Esophagus squamous epithelium (tissue), 5 donors: ENCODE data around the gene MOGAT1. TPM values are rescaled to one million over a fixed set of nuclear protein-coding genes. Genes with fewer than 3 reads are reported as not detected.

ENCODE experiments used
- DNase-seq: peaks from one replicate; lab custom pipeline; 2025; lab: John Stamatoyannopoulos, UW
- H3K27ac ChIP-seq, 4 donors: fragments of 200-600 bp; sonication (generic); one replicate each; pipeline ENCODE4 v1.5.1; 2016 to 2019; ENCODE audit warnings: mild to moderate bottlenecking in 1 of 4
- H3K27me3 ChIP-seq, 4 donors: fragments of 200-600 bp; sonication (generic); 1 replicate in 3 of 4; 2 replicates in 1 of 4; pipeline versions ENCODE4 v1.5.1 to v1.6.0; 2017 to 2021; ENCODE audit warnings: antibody characterized with exemption in 1 of 4
- H3K36me3 ChIP-seq, 3 donors: fragments of 200-600 bp; sonication (generic); one replicate each; pipeline ENCODE4 v1.5.1; 2016 to 2019
- H3K4me1 ChIP-seq, 3 donors: fragments of 200-600 bp; sonication (generic); one replicate each; pipeline ENCODE4 v1.5.1; 2017 to 2019
- H3K4me3 ChIP-seq, 4 donors: fragments of 200-600 bp; sonication (generic); 1 replicate in 3 of 4; 2 replicates in 1 of 4; pipeline ENCODE4 v1.5.1; 2016 to 2019; ENCODE audit warnings: mild to moderate bottlenecking in 2 of 4, moderate library complexity in 1 of 4
- H3K9me3 ChIP-seq, 3 donors: fragments of 200-600 bp; sonication (generic); one replicate each; pipeline ENCODE4 v1.5.1; 2016 to 2019
- POLR2A ChIP-seq, 4 donors: fragments of 450-650 bp; IDR thresholded peaks; one replicate each; pipeline ENCODE4 v1.6.1; 2017; ENCODE audit warnings: antibody characterized with exemption in 4 of 4, mild to moderate bottlenecking in 4 of 4, moderate library complexity in 3 of 4
- WGBS, 2 donors: methylation state at CpG; one replicate each; pipeline ENCODE4 v1.1.5; 2018; 5-methylcytosine and 5-hydroxymethylcytosine counted together
- intact Hi-C: fragments of 100-400 bp; cut with DNase I; formaldehyde crosslinking; loops from one replicate; pipeline ENCODE4 v1.15.0; 2022
- total RNA-seq, 4 donors: library from RNA; depleted of rRNA; stranded (reverse); fragments of >200 nt; gene quantifications; one replicate each; pipeline ENCODE4 v1.1.0, GENCODE V29; 2016
- TF ChIP-seq, protein P1 (sequence below), 6 experiments: fragments of 450-650 bp in 4 of 6; fragments of 200-600 bp in 2 of 6; sonication (generic) in 2 of 6; IDR thresholded peaks; one replicate each; pipeline ENCODE4 v1.5.1; 2016 to 2019; ENCODE audit warnings: antibody characterized with exemption in 6 of 6, mild to moderate bottlenecking in 4 of 6, moderate library complexity in 4 of 6
- donor health status: DM: yes; HTN: yes; CAD: no.

MOGAT1 gene
- total RNA-seq, 4 donors from 2014 or later = not detected

DNA sequence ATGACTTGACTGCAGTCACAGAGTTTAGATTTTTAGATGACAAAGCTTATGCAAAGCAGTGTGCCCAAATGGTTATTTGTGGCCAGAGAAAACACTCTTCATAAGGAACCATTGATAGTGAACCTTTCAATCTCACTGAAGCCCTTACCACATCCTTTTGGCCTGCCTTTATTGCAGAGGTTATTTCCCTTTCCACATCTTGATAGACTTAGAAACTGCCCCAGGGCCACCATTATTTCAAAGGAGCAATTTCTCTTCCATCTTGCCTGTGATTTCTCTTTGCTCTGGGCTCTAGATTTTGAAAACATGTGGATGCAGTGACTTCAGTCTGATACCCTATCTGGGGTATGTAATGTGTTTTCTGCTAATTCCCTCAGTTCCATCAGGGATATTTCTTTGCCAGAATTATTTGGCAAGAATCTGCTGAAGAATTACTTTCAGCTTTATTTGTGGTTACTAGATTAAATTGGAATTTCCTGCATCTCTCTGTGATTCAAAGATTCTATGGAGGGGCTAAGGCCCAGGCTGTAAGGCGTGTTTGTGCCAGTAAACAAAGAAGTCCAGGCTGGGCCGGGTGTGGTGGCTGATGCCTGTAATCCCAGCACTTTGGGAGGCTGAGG is 51.0 kb downstream of the MOGAT1 start:
- 41 to 71% methylated on average over 1 to 2 of the region's 2 CpGs for WGBS, 2 donors
- Histone ChIP-seq H3K27ac (no peak overlapping the region), H3K4me1 (no peaks in the 10 kb centered on the region), H3K4me3 (no peak overlapping the region), H3K36me3 (no peaks in the 10 kb centered on the region), H3K27me3 (no peaks in the 10 kb centered on the region), H3K9me3 (no peaks in the 10 kb centered on the region)
- TF ChIP-seq, protein P1, sequence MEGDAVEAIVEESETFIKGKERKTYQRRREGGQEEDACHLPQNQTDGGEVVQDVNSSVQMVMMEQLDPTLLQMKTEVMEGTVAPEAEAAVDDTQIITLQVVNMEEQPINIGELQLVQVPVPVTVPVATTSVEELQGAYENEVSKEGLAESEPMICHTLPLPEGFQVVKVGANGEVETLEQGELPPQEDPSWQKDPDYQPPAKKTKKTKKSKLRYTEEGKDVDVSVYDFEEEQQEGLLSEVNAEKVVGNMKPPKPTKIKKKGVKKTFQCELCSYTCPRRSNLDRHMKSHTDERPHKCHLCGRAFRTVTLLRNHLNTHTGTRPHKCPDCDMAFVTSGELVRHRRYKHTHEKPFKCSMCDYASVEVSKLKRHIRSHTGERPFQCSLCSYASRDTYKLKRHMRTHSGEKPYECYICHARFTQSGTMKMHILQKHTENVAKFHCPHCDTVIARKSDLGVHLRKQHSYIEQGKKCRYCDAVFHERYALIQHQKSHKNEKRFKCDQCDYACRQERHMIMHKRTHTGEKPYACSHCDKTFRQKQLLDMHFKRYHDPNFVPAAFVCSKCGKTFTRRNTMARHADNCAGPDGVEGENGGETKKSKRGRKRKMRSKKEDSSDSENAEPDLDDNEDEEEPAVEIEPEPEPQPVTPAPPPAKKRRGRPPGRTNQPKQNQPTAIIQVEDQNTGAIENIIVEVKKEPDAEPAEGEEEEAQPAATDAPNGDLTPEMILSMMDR (IDR thresholded peaks at IDR 0.05) = no peak
- no peak for TF ChIP-seq POLR2A (IDR thresholded peaks at IDR 0.05)
- intact Hi-C loops = no loop called here
- DNase-seq = no peak

DNA sequence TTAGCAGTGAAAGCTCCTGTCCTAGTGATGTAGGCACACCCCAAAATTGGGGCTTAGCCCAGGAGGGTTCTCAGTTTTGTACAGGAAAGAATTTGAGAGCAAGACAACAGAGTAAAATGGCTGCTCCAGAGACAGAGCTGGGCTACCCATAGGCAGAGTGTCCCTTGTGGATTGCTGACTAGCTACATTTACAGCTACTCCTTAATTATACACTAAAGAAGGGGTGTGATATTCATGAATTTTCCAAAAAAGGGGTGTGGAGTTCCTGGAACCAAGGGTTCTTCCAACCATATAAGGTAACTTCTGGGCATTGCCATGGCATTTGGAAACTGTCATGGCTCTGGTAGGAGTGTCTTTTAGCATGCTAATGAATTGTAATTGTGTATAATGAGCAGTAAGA is 52.8 kb downstream of the MOGAT1 start:
- Histone ChIP-seq H3K36me3 (no peaks in the 10 kb centered on the region), H3K4me3 (no peak overlapping the region), H3K4me1 (no peaks in the 10 kb centered on the region), H3K27me3 (no peaks in the 10 kb centered on the region), H3K27ac (no peak overlapping the region), H3K9me3 (no peaks in the 10 kb centered on the region)
- DNase-seq = no peak
- intact Hi-C loops = no loop called here
- TF ChIP-seq POLR2A (IDR thresholded peaks at IDR 0.05) = no peak
- TF ChIP-seq, protein P1 (IDR thresholded peaks at IDR 0.05) = no peak

DNA sequence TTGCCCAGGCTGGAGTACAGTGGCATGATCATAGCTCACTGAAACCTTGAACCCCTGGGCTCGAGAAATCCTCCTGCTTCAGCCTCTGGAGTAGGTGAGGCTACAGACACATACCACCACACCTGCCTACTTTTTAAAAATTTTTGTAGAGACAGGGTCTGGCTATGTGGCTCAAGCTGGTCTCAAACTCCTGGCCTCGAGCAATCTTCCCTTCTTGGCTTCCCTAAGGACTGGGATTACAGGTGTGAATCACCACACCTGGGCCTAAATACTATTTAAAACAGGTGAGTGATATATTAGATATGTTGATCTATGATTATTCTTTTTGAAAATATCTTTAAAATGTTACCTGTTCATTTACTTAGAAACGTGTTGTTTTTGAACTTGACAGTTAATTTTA is 57.2 kb downstream of the MOGAT1 start:
- no peaks in the 10 kb centered on the region for H3K36me3 ChIP-seq
- intact Hi-C loops = no loop called here
- no peak for DNase-seq
- no peak overlapping the region for H3K27ac ChIP-seq
- H3K4me3 ChIP-seq = no peak overlapping the region
- H3K4me1 ChIP-seq = peaks cover 0 to 5% (median 0%) of the 10 kb centered on the region in 3 donors
- WGBS, 2 donors = 68 to 83% methylated on average over 3 of the region's 3 CpGs
- no peak for TF ChIP-seq POLR2A (IDR thresholded peaks at IDR 0.05)
- TF ChIP-seq, protein P1 (IDR thresholded peaks at IDR 0.05) = no peak
- H3K27me3 ChIP-seq = no peaks in the 10 kb centered on the region
- no peaks in the 10 kb centered on the region for H3K9me3 ChIP-seq

GRCh38 chr2:222730366-222730999 is 59.0 kb downstream of the MOGAT1 start:
- Histone ChIP-seq H3K4me3 (no peak overlapping the region), H3K4me1 (peaks cover 0 to 5% (median 0%) of the 10 kb centered on the region in 3 donors), H3K36me3 (no peaks in the 10 kb centered on the region), H3K9me3 (no peaks in the 10 kb centered on the region), H3K27me3 (no peaks in the 10 kb centered on the region), H3K27ac (no peak overlapping the region)
- no peak for DNase-seq
- 66 to 83% methylated on average over 2 to 5 of the region's 5 CpGs for WGBS, 2 donors
- intact Hi-C loops = no loop called here
- TF ChIP-seq, protein P1 (IDR thresholded peaks at IDR 0.05) = no peak
- no peak for TF ChIP-seq POLR2A (IDR thresholded peaks at IDR 0.05)

DNA sequence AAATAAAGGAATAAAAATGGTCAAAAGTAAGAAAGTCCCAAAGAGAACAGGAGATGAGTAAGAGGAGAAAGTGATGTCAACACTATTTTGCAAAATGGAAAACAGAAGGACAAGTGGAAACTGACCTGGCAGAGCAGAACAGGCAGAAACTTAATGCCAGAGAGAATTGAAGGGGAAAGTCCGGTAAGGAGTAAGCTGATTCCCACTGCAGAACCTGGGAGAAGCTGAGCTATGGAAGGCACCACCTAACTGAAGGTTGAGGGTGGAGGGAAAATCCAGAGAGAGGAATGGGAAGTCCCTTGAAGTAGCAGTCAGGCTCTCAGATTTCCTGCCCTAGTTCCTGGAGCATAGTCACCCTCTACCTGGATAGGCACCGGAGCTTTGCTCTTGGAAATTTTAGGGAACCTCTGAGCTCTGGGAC is 59.8 kb downstream of the MOGAT1 start:
- no peak for DNase-seq
- no peaks in the 10 kb centered on the region for H3K27me3 ChIP-seq
- no peak overlapping the region for H3K4me3 ChIP-seq
- TF ChIP-seq, protein P1 (IDR thresholded peaks at IDR 0.05) = no peak
- no peak for TF ChIP-seq POLR2A (IDR thresholded peaks at IDR 0.05)
- intact Hi-C loops = no loop called here
- 58 to 70% methylated on average over 2 of the region's 2 CpGs for WGBS, 2 donors
- H3K4me1 ChIP-seq = peaks cover 0 to 5% (median 0%) of the 10 kb centered on the region in 3 donors
- H3K9me3 ChIP-seq = no peaks in the 10 kb centered on the region
- H3K27ac ChIP-seq = no peak overlapping the region
- H3K36me3 ChIP-seq = no peaks in the 10 kb centered on the region
